ENCODE measurements around the gene C19orf47. TPM values are rescaled to one million over a fixed set of nuclear protein-coding genes. Genes with fewer than 3 reads are reported as not detected.

C19orf47 gene
- total RNA-seq, 1 donor from 2014 or later, result 10.6 TPM

DNA sequence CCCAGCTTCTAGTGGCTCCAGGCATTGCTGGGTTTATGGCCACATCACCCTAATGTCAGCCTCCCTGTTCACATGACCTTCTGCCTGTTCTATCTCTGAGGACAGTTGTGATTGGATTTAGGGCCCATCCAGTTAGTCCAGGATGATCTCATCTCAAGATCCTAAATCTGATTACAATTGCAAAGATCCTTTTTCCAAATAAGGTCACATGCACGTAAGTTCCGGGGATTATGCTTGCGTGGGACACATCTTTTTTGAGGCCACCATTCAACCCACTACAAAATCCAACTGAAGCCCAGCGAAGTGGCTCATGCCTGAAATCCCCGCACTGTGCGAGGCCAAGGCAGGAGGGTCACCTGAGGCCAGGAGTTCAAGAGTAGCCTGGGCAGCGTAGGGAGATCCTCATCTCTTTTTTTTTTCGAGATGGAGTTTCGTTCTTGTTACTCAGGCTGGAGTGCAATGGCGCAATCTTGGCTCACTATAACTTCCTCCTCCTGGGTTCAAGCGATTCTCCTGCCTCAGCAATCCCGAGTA lies 12.6 kb upstream of the C19orf47 start:
- Mint-ChIP-seq H3K36me3 (no peaks in the 10 kb centered on the region), H3K4me1 (peaks cover 17% of the 10 kb centered on the region), H3K27ac (no peak overlapping the region), H3K4me3 (no peak overlapping the region), H3K27me3 (ENCODE audit: insufficient read depth, low read depth) (no peaks in the 10 kb centered on the region), H3K9me3 (no peaks in the 10 kb centered on the region)
- Histone ChIP-seq H3K36me3 (no peaks in the 10 kb centered on the region), H3K9ac (no peak overlapping the region), H4K20me1 (ENCODE audit: low read depth) (peaks cover 7% of the 10 kb centered on the region), H3K4me3 (no peak overlapping the region), H3K27ac (no peak overlapping the region), H2AFZ (replicated peaks) (no peak overlapping the region), H3K27me3 (no peaks in the 10 kb centered on the region), H3K4me1 (no peaks in the 10 kb centered on the region), H3K9me3 (ENCODE audit: low read depth) (no peaks in the 10 kb centered on the region), H3K4me2 (no peak overlapping the region), H3K79me2 (ENCODE audit: low read depth) (no peaks in the 10 kb centered on the region), H3F3A (ENCODE audit: low read depth) (no peaks in the 10 kb centered on the region)
- TF ChIP-seq EZH2phosphoT487 (IDR thresholded peaks at IDR 0.05), result no peak
- no peak for TF ChIP-seq EZH2 (IDR thresholded peaks at IDR 0.05)
- DNase-seq (ENCODE audit: low spot score), result no peak

DNA sequence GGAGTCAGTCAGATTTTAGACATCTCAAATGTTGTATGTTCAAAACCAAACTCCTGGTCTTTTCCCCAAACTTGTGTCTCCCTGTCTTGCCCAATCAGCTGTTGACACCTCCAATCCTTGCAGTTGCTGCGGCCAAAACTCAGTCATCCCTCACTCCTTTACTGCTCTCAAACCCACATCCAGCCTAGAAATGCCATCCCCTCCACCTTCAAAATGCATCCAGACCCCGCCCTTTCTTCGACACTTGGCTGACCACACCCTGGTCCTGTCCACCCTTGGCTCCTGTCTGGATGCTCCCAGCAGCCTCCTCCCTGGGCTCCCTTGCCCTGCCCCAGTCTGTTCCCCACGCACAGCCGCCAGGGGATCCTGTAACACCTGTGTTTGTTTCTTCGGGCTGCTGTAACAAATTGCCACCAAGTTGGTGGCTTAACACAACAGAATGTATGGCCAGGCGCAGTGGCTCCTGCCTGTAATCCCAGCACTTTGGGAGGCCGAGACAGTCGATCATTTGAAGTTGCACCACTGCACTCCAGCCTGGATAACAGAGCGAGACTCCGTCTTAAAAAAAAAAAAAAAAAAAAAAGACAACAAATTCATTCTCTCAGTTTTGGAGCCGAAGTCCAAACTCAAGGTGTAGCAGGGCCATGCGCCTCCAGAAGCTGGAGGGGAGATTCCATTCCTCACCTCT lies 12.0 kb upstream of the C19orf47 start:
- no peak for DNase-seq (ENCODE audit: low spot score)
- Histone ChIP-seq H3K79me2 (ENCODE audit: low read depth) (no peaks in the 10 kb centered on the region), H3K9ac (no peak overlapping the region), H2AFZ (replicated peaks) (no peak overlapping the region), H3K27me3 (no peaks in the 10 kb centered on the region), H3K36me3 (no peaks in the 10 kb centered on the region), H3K27ac (no peak overlapping the region), H3K9me3 (ENCODE audit: low read depth) (no peaks in the 10 kb centered on the region), H3K4me3 (no peak overlapping the region), H4K20me1 (ENCODE audit: low read depth) (peaks cover 10% of the 10 kb centered on the region), H3K4me1 (no peaks in the 10 kb centered on the region), H3F3A (ENCODE audit: low read depth) (no peaks in the 10 kb centered on the region), H3K4me2 (no peak overlapping the region)
- H3K9me3 Mint-ChIP-seq, result no peaks in the 10 kb centered on the region
- no peak overlapping the region for H3K27ac Mint-ChIP-seq
- no peak overlapping the region for H3K4me3 Mint-ChIP-seq
- TF ChIP-seq EZH2 (IDR thresholded peaks at IDR 0.05), result no peak
- no peak for TF ChIP-seq EZH2phosphoT487 (IDR thresholded peaks at IDR 0.05)
- TF ChIP-seq, protein P1, sequence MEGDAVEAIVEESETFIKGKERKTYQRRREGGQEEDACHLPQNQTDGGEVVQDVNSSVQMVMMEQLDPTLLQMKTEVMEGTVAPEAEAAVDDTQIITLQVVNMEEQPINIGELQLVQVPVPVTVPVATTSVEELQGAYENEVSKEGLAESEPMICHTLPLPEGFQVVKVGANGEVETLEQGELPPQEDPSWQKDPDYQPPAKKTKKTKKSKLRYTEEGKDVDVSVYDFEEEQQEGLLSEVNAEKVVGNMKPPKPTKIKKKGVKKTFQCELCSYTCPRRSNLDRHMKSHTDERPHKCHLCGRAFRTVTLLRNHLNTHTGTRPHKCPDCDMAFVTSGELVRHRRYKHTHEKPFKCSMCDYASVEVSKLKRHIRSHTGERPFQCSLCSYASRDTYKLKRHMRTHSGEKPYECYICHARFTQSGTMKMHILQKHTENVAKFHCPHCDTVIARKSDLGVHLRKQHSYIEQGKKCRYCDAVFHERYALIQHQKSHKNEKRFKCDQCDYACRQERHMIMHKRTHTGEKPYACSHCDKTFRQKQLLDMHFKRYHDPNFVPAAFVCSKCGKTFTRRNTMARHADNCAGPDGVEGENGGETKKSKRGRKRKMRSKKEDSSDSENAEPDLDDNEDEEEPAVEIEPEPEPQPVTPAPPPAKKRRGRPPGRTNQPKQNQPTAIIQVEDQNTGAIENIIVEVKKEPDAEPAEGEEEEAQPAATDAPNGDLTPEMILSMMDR (IDR thresholded peaks at IDR 0.05), result no peak
- H3K27me3 Mint-ChIP-seq (ENCODE audit: insufficient read depth, low read depth), result no peaks in the 10 kb centered on the region
- peaks cover 15% of the 10 kb centered on the region for H3K4me1 Mint-ChIP-seq
- H3K36me3 Mint-ChIP-seq, result no peaks in the 10 kb centered on the region

DNA sequence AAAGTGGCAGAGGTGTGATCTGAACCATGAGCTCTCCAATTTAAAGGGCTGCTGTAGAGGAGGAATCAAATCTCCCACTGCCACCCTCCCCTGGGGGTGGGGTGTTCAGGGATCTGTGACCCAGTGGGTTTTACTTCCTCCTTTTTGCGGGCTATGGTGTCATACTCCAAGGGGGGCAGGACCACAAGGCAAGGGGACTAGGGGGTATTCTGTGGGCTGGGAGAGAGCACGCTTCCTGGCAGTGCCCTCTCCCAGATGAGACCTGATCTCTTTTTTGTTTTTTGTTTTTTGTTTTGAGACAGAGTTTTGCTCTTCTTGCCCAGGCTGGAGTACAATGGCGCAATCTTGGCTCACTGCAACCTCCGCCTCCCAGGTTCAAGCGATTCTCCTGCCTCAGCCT lies 10.6 kb upstream of the C19orf47 start:
- no peaks in the 10 kb centered on the region for H3K9me3 ChIP-seq (ENCODE audit: low read depth)
- H3K27ac ChIP-seq, result no peak overlapping the region
- peaks cover 12% of the 10 kb centered on the region for H3K4me1 Mint-ChIP-seq

More for the DNA sequence above, 10.6 kb upstream of the C19orf47 start:
- Histone ChIP-seq H3K9ac (no peak overlapping the region), H3K27me3 (no peaks in the 10 kb centered on the region), H3K4me3 (no peak overlapping the region), H3K36me3 (no peaks in the 10 kb centered on the region), H3K4me2 (no peak overlapping the region), H3K79me2 (ENCODE audit: low read depth) (no peaks in the 10 kb centered on the region), H2AFZ (replicated peaks) (no peak overlapping the region), H3K4me1 (no peaks in the 10 kb centered on the region), H4K20me1 (ENCODE audit: low read depth) (peaks cover 10% of the 10 kb centered on the region), H3F3A (ENCODE audit: low read depth) (no peaks in the 10 kb centered on the region)
- DNase-seq (ENCODE audit: low spot score), result no peak
- Mint-ChIP-seq H3K27me3 (ENCODE audit: insufficient read depth, low read depth) (no peaks in the 10 kb centered on the region), H3K4me3 (no peak overlapping the region), H3K27ac (no peak overlapping the region), H3K9me3 (no peaks in the 10 kb centered on the region), H3K36me3 (no peaks in the 10 kb centered on the region)
- no peak for TF ChIP-seq EZH2 (IDR thresholded peaks at IDR 0.05)
- no peak for TF ChIP-seq EZH2phosphoT487 (IDR thresholded peaks at IDR 0.05)
- TF ChIP-seq, protein P1 (IDR thresholded peaks at IDR 0.05), result no peak

Data from neural progenitor cell (in vitro differentiated cells).